ENCODE results near the gene RTP5.
A peak's percentile ranks its signal among the peaks of the same experiment; 100 is the strongest.
"Not testable (repeated sequence)": the region's sequence is repeated elsewhere in the genome, so short reads cannot be mapped to it uniquely, and the experiment has no call there.

Gene RTP5

DNA sequence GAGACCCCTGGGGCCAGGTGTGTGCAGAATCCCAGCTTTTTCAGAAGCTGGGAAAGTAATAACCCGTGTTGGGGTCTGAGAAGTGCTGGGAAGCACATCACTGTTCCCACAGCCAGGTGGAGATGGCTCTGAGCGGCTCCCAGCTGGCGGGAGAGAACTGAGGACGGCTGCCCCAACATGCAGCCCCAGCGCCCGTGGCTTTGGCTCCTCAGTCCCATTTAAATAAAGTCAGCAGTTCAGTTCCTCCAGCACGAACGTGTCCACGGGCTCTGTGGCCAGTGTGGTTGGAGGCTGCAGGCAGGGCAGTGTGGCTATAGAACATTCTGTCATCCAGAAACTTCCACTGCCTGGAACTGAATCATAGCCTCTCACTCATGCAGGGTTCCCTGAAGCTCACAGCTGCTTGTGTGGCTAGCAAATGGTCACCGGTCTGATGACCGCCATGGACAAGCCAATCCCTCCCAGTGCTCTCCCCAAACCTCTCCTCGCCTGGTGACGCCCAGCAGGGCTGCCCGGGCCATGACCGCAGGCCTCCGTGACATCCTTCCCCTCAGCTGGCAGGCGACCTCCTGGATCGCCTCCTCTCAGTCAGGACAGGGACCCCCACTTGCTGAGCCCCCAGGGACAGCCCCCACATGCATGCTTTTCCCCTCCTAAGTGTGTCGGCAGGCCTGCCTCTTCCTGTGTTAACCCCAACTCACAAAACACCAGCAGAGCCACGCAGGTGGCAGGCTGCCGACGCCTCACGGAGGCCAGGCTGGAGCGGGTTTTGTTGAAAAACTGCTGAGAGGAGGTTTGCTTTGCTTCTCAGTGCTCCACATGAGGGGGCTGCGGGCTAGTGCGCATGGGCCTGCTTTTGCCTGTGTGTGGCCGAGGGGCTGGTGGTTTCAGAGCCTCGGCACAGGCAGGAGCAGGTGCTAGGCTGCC lies 1.3 kb downstream of the RTP5 start:
- no peak for DNase-seq (ENCODE audit: low read depth in 4 of 4, low spot score in 1 of 4)

DNA sequence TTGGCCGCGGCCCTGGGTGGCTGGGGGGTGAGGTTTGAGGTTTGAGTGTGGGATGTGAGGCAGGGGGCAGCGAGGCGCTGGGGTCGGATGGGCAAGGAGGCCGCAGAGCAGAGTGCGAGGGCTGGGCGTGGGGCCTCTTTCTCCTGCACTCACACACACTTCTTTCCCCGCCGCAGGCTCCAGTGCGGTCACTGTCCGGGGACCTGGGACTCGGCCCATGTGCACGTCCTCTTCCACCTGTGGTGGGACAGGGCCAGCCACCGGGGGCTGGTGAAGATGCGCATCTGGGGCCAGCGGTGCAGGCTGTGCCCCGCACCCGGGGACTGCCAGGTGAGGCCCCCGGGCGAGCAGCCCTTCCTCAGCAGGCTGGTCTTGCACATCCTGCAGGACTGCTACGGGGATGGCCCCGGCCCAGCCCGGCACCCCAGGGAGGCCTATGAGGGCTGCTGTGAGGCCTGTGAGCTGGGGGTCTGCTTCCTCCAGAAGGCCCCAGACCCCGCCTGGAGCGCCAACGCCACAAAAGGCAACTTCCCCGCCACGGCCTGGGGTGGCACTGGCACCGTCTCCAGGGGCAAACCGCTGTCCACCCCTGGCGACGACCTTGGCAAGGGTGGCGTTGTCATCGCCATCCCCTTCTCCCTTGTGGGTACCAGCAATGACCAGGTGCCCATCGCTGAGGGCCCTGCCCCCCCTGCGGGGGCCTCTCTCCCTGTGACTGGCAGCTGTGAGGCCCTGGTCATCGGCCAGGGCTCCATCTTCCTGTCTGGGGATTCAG lies 2.2 kb downstream of the RTP5 start:
- no peak for DNase-seq (ENCODE audit: low read depth in 4 of 4, low spot score in 1 of 4)

DNA sequence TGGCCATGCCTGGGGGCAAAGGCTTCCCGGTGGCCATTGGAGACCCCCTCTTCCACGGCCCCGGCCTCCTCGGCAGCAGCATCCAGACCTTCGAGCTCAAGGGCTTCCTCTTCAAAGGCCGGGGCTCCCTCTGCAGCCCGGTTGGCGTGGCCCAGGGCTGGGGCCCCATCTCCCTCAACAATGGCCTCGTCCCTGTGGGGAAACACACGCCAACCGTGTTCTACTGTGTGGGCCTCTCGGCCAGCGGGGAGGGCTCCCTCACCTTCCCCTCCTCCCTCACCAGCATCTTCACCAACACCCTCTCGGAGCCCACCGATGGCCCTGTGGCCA lies 2.7 kb downstream of the RTP5 start:
- no peak for DNase-seq (ENCODE audit: low read depth in 4 of 4, low spot score in 1 of 4)

DNA sequence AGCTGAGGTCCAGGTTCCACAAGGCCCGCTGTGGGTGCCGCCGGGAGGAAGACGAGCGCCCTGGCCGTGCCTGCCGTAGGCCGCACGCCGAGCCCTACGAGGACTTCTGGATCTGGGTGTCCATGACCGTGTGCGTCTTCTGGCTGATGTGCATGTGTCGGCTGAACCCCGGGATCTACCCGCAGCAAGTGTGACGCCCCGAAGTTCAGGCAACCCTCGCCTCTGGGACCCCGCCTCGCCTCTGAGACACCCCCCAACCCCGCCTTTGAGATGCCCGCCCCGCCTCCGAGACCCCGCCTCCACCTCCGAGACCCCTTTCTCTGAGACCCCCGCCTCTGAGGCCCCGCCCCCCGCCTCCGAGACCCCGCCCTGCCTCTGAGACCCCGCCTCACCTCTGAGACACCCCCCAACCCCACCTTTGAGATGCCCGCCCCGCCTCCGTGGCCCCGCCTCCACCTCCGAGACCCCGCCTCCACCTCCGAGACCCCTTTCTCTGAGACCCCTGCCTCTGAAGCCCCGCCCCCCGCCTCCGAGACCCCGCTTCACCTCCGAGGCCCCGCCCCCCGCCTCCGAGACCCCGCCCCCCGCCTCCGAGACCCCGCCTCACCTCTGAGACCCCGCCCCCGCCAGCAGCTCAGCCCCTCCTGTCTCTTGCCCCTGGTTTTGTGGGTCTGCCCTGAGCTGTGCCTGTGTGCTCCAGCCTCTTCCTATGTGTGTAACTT lies 3.7 kb downstream of the RTP5 start:
- DNase-seq (ENCODE audit: low read depth in 4 of 4, low spot score in 1 of 4) = no peak

DNA sequence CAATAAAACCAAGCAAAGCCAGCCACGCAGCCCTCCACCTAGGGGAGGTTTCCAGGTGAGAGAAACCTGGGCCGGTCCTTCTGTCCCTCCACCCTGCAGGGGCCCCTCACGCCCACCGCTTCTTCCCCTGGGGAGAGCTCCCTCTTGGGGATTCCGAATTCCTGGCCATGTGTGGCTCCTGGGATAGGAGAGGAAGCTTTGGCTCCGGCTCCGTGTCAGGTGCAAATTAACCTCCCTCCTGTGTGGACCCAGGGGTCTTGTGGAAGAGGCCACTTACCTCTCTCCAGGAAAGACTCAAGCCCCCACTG lies 4.2 kb downstream of the RTP5 start:
- no peak for DNase-seq (ENCODE audit: low read depth in 4 of 4, low spot score in 1 of 4)

DNA sequence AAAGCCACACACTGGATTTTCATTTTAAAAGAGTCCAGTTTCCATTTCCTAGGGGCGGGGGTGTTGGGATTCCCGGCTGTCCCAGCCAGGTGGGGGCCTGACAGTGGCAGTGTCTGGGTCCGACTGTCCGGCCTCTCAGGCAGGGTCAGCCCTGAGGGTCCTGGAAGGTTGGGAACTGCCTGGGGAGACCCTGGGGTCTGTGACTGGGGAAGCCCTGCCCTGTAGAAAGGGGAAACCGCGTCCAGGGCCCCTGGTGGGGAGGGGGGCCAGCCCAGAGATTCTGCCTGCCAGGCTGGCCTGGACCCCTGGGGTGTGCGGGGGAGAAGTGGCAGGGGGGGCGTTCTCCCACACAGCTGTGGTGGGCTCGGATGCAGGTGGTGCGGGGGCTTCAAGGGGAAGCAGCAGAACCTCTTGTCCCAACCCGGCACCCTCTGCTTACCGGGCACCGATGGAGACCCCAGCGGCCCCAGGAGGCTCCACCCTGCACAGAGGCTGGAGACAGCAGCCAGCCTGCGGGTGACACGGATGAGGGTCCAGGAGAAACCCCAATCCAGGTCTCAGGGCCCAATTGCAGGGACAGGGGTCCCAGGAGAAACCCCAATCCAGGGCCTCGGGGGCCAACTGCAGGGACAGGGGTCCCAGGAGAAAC lies 4.9 kb downstream of the RTP5 start:
- DNase-seq (ENCODE audit: low read depth in 4 of 4, low spot score in 1 of 4) = no peak

DNA sequence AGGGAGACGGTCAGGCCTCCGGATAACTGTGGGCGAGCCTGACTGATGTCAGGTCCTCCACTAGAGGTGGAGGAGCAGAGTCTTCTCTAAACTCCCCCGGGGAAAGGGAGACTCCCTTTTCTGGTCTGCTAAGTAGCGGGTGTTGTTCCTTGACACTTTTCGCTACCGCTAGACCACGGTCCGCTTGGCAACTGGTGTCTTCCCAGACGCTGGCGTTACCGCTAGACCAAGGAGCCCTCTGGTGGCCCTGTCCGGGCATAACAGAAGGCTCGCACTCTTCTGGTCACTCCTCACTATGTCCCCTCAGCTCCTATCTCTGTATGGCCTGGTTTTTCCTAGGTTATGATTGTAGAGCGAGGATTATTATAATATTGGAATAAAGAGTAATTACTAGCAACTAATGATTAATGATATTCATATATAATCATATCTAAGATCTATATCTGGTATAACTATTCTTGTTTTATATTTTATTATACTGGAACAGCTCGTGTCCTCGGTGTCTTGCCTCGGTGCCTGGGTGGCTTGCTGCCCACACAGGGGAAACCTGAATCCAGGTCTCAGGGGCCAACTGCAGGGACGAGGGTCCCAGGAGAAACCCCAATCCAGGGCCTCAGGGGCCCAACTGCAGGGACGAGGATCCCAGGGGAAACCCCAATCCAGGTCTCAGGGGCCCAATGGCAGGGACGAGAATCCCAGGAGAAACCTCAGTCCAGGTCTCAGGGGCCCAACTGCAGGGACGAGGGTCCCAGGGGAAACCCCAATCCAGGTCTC lies 6.4 kb downstream of the RTP5 start:
- DNase-seq (ENCODE audit: low read depth in 4 of 4, low spot score in 1 of 4) = not testable (repeated sequence)

DNA sequence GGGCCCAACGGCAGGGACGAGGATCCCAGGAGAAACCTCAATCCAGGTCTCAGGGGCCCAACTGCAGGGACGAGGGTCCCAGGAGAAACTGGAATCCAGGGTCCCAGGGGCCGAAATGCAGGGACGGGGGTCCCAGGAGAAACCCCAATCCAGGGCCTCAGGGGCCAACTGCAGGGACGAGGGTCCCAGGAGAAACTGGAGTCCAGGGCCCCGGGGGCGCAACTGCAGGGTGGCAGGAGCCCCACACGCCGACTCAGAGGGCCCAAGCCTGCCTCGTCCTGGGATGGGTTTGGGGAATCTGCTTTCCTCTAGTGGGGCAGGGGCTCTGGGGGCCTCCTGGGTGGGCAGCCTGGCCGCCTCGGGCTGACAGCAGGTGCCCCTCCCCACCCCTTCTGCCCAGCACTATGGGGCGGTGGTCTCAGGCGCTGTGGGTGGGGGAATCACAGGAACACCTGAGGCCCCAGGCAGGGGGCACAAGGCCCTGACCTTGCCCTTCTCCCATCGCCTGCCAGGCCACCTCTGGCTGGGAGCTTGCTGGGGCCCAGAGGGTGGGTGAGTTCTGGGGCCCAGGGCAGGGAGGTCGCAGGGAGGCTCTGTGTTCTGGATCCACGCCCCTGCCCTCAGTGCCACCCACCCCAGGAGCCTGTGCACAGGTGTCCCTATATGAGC lies 7.1 kb downstream of the RTP5 start:
- no peak for DNase-seq (ENCODE audit: low read depth in 4 of 4, low spot score in 1 of 4)

DNA sequence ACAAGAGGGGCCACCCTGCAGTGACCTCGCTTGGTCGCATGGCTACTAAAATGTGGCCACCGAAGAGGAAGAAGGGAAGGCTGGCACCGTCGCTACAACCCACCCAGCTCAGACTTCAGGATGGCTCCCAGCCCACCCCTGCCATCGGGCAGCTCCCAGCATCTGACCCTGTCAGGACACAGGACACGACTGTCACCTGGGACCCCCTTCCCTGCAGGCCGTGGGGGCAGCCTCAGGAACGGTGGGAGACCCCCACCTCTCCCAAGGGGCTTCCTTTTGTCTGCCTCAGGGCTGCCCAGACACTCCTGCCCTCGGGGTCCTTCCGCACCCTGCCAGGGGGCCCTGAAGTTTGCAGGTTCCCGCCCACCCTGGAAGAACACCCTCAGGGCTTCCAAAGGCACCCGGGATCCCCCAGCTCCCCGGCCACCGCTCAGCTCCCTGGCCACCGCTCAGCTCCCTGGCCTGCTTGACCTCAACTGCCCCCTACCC lies 7.7 kb downstream of the RTP5 start:
- DNase-seq (ENCODE audit: low read depth in 4 of 4, low spot score in 1 of 4) = no peak

DNA sequence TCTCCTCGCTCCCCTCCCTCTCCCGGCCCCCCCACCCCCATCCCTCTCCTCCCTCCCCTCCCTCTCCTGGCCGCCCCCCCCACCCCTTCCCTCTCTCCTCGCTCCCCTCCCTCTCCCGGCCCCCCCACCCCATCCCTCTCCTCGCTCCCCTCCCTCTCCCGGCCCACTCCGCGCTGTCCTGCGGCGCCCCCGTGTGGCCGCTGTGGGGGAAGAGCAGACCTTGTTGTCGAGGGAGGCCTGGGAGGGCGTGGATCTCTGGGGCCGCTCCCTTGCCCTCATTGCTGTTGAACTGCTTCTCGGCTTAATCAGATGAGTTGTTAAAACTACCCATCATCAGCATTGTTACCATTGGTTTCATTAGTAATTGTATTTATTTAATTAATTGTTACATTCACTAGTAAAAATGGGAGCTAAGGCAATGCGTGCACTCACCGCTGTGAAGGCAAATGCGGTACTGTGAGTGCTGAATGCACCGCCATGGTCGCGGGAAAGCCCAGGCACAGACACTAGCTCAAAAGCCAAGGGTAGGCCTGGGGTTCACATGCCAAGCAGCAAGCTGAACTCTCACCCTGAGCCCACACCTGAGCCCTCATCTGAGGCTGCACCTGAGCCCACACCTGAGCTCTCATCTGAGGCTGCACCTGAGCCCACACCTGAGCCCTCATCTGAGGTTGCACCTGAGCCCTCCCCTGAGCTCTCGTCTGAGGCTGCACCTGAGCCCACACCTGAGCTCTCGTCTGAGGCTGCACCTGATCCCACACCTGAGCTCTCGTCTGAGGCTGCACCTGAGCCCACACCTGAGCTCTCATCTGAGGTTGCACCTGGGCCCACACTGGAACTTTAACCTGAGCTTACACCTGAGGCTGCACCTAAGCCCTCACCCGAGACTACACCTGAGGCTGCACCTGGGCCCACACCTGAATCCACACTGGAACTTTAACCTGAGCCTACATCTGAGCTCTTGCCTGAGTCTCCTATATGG lies 8.8 kb downstream of the RTP5 start:
- peak; percentile 44 to 72 (median 70) for DNase-seq (ENCODE audit: low read depth in 4 of 4, low spot score in 1 of 4)

DNA sequence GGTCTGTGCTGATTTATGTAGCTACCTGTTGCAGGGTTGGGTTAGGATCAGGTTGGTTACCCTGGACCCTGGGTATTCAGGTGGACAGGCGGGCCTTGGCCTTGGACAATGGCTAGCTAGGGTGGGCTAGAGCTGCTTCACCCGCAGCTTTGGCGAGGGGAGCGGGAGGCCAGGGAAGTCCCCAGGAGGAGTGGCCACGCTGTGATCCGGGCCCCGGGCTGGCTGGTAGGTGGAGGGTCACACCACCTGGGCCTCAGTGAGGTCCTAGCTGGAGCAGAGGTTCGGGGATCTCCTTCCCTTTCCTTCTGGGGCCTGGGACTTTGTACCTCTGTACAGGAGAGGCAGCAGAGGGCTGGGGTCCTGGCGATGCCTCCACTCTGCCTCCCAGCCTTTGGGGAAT lies 9.8 kb downstream of the RTP5 start:
- no peak for DNase-seq (ENCODE audit: low read depth in 4 of 4, low spot score in 1 of 4)

DNA sequence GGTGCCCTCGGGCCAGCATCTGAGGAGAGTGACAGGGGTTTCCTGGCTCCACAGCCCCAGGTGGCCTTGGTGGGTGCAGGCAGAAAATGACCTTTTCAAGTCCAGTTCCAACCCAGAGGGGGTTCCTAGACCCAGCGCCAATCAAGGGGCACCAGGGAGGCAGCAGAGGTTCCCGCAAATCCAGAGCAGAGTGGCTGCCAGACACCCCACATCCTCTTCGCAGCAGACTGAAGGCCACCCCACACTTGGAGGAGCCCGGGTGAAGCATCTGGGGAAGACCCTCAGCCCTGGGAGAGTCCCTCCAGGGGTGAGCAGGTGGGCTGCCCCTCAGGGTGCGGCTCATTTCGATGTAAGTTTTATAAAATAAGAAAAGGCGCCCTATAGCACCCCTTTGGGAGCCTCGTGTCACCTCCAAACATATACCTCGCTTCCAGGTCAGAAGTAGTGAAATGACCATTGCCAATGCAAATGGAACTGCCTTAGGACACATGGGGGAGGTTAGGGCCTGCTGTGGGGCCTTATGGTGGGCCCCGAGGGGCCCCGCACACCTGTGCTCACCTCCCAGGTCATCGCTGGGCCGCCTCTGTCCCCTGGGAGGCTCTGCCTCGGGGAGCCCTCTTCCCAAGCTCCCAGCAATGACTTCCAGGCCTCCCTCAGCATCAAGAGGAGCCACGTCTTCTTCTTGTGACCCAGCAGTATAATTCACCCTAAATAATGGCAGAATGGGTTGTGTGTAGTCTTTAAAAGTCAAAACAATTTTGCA lies 11.0 kb downstream of the RTP5 start:
- DNase-seq (ENCODE audit: low read depth in 4 of 4, low spot score in 1 of 4) = no peak

DNA sequence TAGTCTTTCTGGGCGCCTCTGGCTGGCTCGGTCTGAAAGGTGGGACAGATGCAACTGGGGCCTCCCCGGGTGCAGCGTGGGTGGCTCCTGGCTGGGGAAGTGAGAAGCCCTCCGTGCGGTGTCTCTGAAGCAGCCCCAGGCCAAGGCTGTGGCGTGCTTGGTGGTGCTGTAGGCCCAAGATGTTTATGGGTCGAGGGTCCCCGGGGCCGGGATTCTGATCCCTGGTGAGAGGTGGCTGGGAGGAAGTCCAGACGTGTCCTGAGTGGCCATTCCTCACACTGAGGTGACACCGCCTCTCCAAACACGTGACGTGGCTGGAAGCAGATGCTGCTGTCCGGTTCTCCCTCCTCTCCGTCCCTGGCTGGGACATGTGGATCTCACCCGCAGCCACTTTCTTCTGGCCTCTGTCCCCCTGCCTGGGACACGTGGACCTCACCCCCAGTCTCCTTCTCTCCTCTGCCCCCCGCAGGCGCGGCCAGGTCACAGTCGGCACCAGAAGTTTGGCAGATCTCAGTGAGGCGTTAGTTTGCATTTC lies 12.6 kb downstream of the RTP5 start:
- DNase-seq (ENCODE audit: low read depth in 4 of 4, low spot score in 1 of 4) = peak in 3 of 4 experiments; percentile 41 to 66 (median 58)

DNA sequence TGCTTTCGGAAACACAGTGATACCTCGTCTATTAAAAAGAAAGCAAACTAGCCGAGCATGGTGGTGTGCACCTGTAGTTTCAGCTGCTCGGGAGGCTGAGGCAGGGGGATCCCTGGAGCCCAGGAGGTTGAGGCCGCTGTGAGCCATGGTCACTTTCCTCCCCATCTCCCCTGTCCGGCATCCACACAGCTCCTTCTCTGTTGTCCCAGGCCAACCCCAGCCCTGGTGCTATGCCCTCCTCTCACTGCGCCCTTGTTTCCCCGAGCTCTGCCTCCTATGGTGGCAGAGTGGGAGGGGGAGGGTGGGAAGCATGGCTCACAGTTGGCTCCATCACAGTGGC lies 15.4 kb downstream of the RTP5 start:
- no peak for DNase-seq (ENCODE audit: low read depth in 4 of 4, low spot score in 1 of 4)

DNA sequence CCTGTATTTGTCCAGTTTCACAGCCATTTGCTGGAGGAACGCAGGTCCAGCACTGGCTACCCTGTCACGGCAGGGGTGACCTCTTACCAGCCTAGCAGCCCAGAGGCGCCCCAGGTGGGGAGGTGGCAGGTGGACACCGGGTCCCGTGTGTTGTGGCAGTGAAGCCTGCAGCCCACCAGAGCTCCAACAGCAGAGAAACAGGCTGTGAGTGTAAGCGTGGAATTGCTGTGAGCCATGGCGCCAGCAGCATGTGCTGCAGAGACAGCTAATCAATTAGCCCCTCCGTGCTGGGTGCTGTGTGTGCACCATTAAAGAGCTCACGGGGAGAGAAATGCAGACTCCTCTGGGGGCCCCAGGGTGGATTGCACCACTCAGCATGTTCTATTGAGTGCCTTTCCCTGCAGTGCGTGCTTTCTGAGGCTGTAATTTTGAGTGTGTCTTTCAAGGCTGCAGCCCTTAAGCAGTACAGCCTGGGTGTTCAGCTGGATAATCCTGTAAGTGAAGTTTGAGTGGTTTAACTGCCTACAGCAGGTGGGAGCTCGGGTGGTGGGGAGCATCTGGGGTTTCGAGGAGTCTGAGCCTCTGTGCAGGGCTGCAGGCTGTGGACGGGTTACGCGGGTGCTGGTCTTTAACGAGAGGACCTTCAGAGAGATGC lies 15.9 kb downstream of the RTP5 start:
- DNase-seq (ENCODE audit: low read depth in 4 of 4, low spot score in 1 of 4) = no peak

DNA sequence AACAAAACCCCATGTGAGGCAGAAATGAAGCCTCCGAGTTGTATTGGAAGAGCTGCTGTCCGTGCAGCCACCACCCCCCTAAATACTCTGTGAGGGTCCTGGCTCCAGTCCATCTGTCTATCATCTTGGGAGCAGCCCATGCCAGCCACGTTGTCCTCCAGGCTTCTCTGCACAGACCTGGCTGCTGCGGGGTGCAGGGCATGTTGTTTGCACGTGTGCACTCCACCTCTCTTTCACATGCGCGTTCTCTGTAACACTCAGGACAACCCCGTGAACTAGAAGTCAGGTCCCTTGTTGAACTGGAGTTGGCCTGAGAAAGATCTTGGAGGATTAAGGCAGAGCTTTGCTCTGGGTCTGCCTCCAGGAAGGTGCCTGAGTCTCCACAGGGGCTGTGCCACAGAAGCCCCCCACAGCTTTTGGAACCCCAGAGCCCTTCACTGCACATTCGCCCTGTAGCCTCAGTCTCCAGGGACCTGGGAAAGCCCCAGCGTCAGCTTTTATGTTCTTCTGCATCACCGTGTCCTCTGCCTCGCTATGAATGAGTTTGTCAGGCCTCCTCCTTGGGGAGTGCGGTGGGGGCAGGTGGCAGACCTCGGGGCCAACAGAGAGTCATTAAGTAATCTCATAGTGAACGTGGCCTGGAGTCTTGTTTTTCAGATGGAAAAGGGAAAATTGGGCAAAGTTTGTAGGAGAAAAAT lies 16.6 kb downstream of the RTP5 start:
- no peak for DNase-seq (ENCODE audit: low read depth in 4 of 4, low spot score in 1 of 4)

All from stimulated activated CD4-positive, alpha-beta T cell treated with anti-CD3 and anti-CD28 coated beads, Interleukin-1b, Interleukin-23, amount 100 ng/mL, for 24 hours (primary cell).